Regular cardiac myocyte (primary cell): Measurements from ENCODE around the gene DEFB129. TPM values are rescaled to one million over a fixed set of nuclear protein-coding genes. Genes with fewer than 3 reads are reported as not detected.

Experiments
- total RNA-seq: library from RNA; depleted of rRNA; stranded (reverse); fragments of >200 nt; gene quantifications from 2 replicates; pipeline ENCODE4 v1.2.3, GENCODE V29; 2014

Gene DEFB129
- not detected in 2 replicates for total RNA-seq

DNA sequence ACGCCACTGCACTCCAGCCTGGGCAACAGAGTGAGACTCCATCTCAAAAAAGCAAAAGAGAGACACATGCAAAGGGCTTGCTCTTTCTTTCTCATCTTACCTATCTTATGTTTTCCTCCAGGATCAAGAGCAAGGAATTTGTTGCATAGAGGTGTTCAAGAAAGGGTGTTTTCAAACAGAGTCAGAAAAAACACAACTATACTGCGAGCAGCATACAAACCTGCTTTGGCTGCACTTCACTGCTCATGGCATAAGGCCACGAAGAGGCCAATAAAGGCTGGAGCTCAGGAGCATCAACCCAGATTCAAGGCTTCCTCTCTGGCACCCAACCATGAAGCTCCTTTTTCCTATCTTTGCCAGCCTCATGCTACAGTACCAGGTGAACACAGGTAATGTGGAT, at the start of gene DEFB129:
Gene DEFB129 (plus strand): TSS at position 301 of the 400 bp plus-strand sequence. CDS start 31 bp downstream, at position 332.

GRCh38 chr20:189611-190010, 37.4 kb upstream of the DEFB129 start, which contains the start of gene DEFB128:
Gene DEFB128, minus strand, starts transcription at chr20:189711. Its CDS starts 88 bp downstream, at chr20:189623.

GRCh38 chr20:257419-257818, 30.4 kb downstream of the DEFB129 start, which contains the start of gene DEFB132:
Gene DEFB132, plus strand, starts transcription at chr20:257724. Its CDS starts 55 bp downstream, at chr20:257779.

Other genes starting within 250 kb of the DEFB129 start
- gene DEFB125, start 139.6 kb upstream of the DEFB129 start, total RNA-seq, result not detected in 2 replicates
- gene DEFB126, start 84.7 kb upstream of the DEFB129 start, total RNA-seq, result not detected in 2 replicates
- not detected in 2 replicates for gene DEFB127, start 69.8 kb upstream of the DEFB129 start, total RNA-seq
- gene DEFB128, start 37.5 kb upstream of the DEFB129 start, total RNA-seq, result not detected in 2 replicates
- gene DEFB132, start 30.5 kb downstream of the DEFB129 start, total RNA-seq, result not detected in 2 replicates
- 1.2 and 2.0 TPM in 2 replicates for gene C20orf96, start 63.5 kb downstream of the DEFB129 start, total RNA-seq
- 8.5 and 18.0 TPM in 2 replicates for gene ZCCHC3, start 70.3 kb downstream of the DEFB129 start, total RNA-seq
- gene SOX12, start 98.3 kb downstream of the DEFB129 start, total RNA-seq, result 2.8 and 3.6 TPM in 2 replicates
- gene NRSN2, start 119.9 kb downstream of the DEFB129 start, total RNA-seq, result 23.8 and 31.0 TPM in 2 replicates
- 16.9 and 41.4 TPM in 2 replicates for gene TRIB3, start 153.5 kb downstream of the DEFB129 start, total RNA-seq
- 62.3 and 74.6 TPM in 2 replicates for gene RBCK1, start 181.0 kb downstream of the DEFB129 start, total RNA-seq
- gene TBC1D20, start 235.3 kb downstream of the DEFB129 start, total RNA-seq, result 32.2 and 41.4 TPM in 2 replicates